Activated T-cell treated with anti-CD3 and anti-CD28 coated beads, Interleukin-2, amount 50 U/mL, for 4 hours (primary cell): ENCODE measurements around the gene HCFC2. TPM values are rescaled to one million over a fixed set of nuclear protein-coding genes. Genes with fewer than 3 reads are reported as not detected.
A peak's percentile ranks its signal among the peaks of the same experiment; 100 is the strongest.
"Not testable (repeated sequence)": the region's sequence is repeated elsewhere in the genome, so short reads cannot be mapped to it uniquely, and the experiment has no call there.

Experiments used
- ATAC-seq, 2 donors: fragments of 200-7000 bp; cut with Tn5 transposase; one replicate each; pipeline ENCODE4 v1.10.0; 2021
- DNase-seq: peaks from one replicate; pipeline ENCODE4 v3.0.0-alpha.2; 2020
- H3K27me3 Mint-ChIP-seq: one replicate; pipeline ENCODE4 v1.8.0; 2021; ENCODE audit warnings: low read depth, mixed read lengths
- H3K36me3 Mint-ChIP-seq: one replicate; pipeline ENCODE4 v1.8.0; 2022; ENCODE audit warnings: mixed read lengths; ENCODE audit not compliant: insufficient read depth
- H3K4me1 Mint-ChIP-seq: one replicate; pipeline ENCODE4 v1.8.0; 2021; ENCODE audit warnings: low read depth, mixed read lengths
- H3K4me3 Mint-ChIP-seq: one replicate; pipeline ENCODE4 v1.8.0; 2021; ENCODE audit warnings: mild to moderate bottlenecking, moderate library complexity, mixed read lengths
- H3K9me3 Mint-ChIP-seq: one replicate; pipeline ENCODE4 v1.8.0; 2021; ENCODE audit warnings: mixed read lengths
- total RNA-seq, 3 donors: library from RNA; stranded (reverse); gene quantifications; one replicate each; pipeline ENCODE4 v1.2.1, GENCODE V29; 2021

Gene HCFC2
- total RNA-seq, 3 donors from 2014 or later = 7.5 to 8.0 (median 7.6) TPM

- DNase-seq = no peak
- Mint-ChIP-seq H3K4me1 (peaks cover 19% of the 10 kb centered on the region), H3K36me3 (peaks cover 31% of the 10 kb centered on the region), H3K27me3 (no peaks in the 10 kb centered on the region), H3K4me3 (no peak overlapping the region), H3K9me3 (no peaks in the 10 kb centered on the region)
- ATAC-seq = no peak
Observed at GRCh38 chr12:104079024-104079423, 14.7 kb downstream of the HCFC2 start.

DNA sequence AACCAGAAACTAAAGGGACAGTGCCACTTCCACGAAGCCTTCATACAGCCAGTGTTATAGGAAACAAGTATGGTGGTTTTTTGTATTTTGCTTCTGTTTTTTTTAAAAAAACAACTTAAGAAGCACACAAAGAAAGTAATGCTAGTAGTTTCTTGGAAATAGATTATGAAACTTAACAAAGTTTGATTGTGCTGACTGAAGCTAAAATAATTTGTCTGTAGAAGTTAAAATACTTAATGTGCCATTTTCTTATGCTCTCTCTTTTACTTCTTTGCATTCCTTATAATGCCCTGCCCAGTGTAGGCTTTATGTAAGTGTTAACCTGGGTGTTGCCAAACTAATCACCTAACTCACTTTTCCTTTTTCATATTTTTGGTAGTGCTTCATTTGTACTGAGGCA lies 16.4 kb downstream of the HCFC2 start:
- no peak overlapping the region for H3K4me3 Mint-ChIP-seq
- ATAC-seq = no peak
- peaks cover 24% of the 10 kb centered on the region for H3K4me1 Mint-ChIP-seq
- H3K27me3 Mint-ChIP-seq = no peaks in the 10 kb centered on the region
- H3K36me3 Mint-ChIP-seq = peaks cover 35% of the 10 kb centered on the region
- H3K9me3 Mint-ChIP-seq = no peaks in the 10 kb centered on the region
- DNase-seq = no peak

- H3K4me3 Mint-ChIP-seq = no peak overlapping the region
- DNase-seq = no peak
- peaks cover 11% of the 10 kb centered on the region for H3K4me1 Mint-ChIP-seq
- peaks cover 28% of the 10 kb centered on the region for H3K36me3 Mint-ChIP-seq
- ATAC-seq = peak; percentile 95 to 97
- H3K9me3 Mint-ChIP-seq = no peaks in the 10 kb centered on the region
- H3K27me3 Mint-ChIP-seq = no peaks in the 10 kb centered on the region
Observed at GRCh38 chr12:104083769-104084475, 19.6 kb downstream of the HCFC2 start.

- Mint-ChIP-seq H3K36me3 (peaks cover 35% of the 10 kb centered on the region), H3K9me3 (no peaks in the 10 kb centered on the region), H3K4me3 (no peak overlapping the region), H3K27me3 (no peaks in the 10 kb centered on the region), H3K4me1 (no peaks in the 10 kb centered on the region)
- ATAC-seq = no peak
- DNase-seq = no peak
Observed at GRCh38 chr12:104090685-104091084, 26.4 kb downstream of the HCFC2 start.

GRCh38 chr12:104091136-104091535 lies 26.8 kb downstream of the HCFC2 start:
- no peak for ATAC-seq
- H3K4me3 Mint-ChIP-seq = no peak overlapping the region

GRCh38 chr12:104094284-104094683 lies 30.0 kb downstream of the HCFC2 start:
- Mint-ChIP-seq H3K9me3 (no peaks in the 10 kb centered on the region), H3K36me3 (peaks cover 33% of the 10 kb centered on the region), H3K4me3 (no peak overlapping the region), H3K27me3 (no peaks in the 10 kb centered on the region), H3K4me1 (no peaks in the 10 kb centered on the region)
- DNase-seq (no peak), ATAC-seq (no peak)

More at GRCh38 chr12:104091136-104091535, 26.8 kb downstream of the HCFC2 start:
- no peaks in the 10 kb centered on the region for H3K9me3 Mint-ChIP-seq
- no peak for DNase-seq
- H3K36me3 Mint-ChIP-seq = peaks cover 34% of the 10 kb centered on the region
- H3K27me3 Mint-ChIP-seq = no peaks in the 10 kb centered on the region
- no peaks in the 10 kb centered on the region for H3K4me1 Mint-ChIP-seq

- Mint-ChIP-seq H3K27me3 (no peaks in the 10 kb centered on the region), H3K36me3 (peaks cover 31% of the 10 kb centered on the region), H3K4me3 (no peak overlapping the region), H3K9me3 (no peaks in the 10 kb centered on the region), H3K4me1 (no peaks in the 10 kb centered on the region)
- ATAC-seq (no peak), DNase-seq (no peak)
Observed at GRCh38 chr12:104095289-104095688, 31.0 kb downstream of the HCFC2 start.

GRCh38 chr12:104097954-104098353 lies 33.6 kb downstream of the HCFC2 start:
- no peak for ATAC-seq
- no peaks in the 10 kb centered on the region for H3K4me1 Mint-ChIP-seq
- H3K4me3 Mint-ChIP-seq = no peak overlapping the region
- no peak for DNase-seq
- peaks cover 31% of the 10 kb centered on the region for H3K36me3 Mint-ChIP-seq
- no peaks in the 10 kb centered on the region for H3K9me3 Mint-ChIP-seq
- no peaks in the 10 kb centered on the region for H3K27me3 Mint-ChIP-seq

DNA sequence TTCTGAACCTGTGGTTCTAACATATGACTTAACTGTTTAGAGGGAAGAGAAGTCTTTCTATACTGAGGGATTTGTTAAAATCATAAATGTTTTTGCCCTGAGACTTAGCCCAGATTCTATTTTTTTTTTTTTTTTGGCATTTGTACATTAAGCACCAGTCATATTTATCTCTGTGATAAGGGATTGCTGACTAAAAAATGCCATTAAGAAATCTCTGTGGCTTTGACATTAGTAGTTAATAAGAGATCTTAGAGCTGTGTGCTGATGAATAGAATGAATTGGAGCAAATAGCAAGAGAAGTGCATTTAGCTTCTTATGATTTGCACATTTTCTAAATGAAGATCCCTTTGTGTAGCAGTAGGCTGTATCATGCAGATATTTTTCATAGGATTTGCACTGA lies 41.1 kb downstream of the HCFC2 start:
- ATAC-seq (no peak), DNase-seq (no peak)
- no peaks in the 10 kb centered on the region for H3K9me3 Mint-ChIP-seq
- H3K4me1 Mint-ChIP-seq = peaks cover 10% of the 10 kb centered on the region
- H3K4me3 Mint-ChIP-seq = no peak overlapping the region
- peaks cover 14% of the 10 kb centered on the region for H3K36me3 Mint-ChIP-seq
- no peaks in the 10 kb centered on the region for H3K27me3 Mint-ChIP-seq

GRCh38 chr12:104106965-104107364 lies 42.6 kb downstream of the HCFC2 start:
- H3K9me3 Mint-ChIP-seq = no peaks in the 10 kb centered on the region
- peaks cover 11% of the 10 kb centered on the region for H3K36me3 Mint-ChIP-seq
- ATAC-seq (no peak), DNase-seq (no peak)
- no peak overlapping the region for H3K4me3 Mint-ChIP-seq
- peaks cover 10% of the 10 kb centered on the region for H3K4me1 Mint-ChIP-seq
- H3K27me3 Mint-ChIP-seq = no peaks in the 10 kb centered on the region

DNA sequence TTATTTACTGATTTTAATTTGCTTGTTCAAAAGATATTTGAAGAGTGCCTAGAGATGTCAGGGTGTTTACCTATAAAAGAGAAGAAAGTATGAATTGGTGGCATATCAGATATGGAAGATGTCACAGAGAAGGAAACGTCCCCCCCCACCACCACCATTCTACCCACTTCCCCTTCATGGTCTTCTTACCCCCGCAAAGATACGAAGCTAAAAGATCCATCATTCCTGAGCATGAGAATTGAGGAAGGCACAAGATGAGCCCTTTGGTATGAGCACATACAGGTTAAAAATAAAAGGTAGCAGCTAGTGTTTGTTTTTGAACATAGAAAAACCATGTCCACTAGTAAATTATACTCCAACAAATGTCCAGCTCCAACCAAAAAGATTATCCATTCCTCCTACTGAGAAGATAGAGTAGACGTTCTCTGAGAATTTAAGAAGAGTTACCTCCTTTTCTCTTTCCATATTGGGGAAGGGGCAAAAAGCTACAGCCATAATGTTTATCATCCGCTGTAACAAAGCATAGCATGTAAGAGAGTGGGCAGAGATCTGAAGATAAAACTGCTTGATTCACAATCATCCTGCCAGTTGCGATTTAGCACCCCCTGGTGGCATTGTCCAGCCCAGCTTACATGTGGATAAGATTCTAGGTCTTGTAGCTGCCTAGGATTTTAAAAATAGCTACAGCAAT lies 44.6 kb downstream of the HCFC2 start:
- peak; percentile 86 for DNase-seq
- Mint-ChIP-seq H3K4me1 (peaks cover 10% of the 10 kb centered on the region), H3K27me3 (no peaks in the 10 kb centered on the region), H3K9me3 (no peaks in the 10 kb centered on the region), H3K4me3 (no peak overlapping the region), H3K36me3 (peaks cover 6% of the 10 kb centered on the region)
- ATAC-seq = peak; percentile 98 to 100

DNA sequence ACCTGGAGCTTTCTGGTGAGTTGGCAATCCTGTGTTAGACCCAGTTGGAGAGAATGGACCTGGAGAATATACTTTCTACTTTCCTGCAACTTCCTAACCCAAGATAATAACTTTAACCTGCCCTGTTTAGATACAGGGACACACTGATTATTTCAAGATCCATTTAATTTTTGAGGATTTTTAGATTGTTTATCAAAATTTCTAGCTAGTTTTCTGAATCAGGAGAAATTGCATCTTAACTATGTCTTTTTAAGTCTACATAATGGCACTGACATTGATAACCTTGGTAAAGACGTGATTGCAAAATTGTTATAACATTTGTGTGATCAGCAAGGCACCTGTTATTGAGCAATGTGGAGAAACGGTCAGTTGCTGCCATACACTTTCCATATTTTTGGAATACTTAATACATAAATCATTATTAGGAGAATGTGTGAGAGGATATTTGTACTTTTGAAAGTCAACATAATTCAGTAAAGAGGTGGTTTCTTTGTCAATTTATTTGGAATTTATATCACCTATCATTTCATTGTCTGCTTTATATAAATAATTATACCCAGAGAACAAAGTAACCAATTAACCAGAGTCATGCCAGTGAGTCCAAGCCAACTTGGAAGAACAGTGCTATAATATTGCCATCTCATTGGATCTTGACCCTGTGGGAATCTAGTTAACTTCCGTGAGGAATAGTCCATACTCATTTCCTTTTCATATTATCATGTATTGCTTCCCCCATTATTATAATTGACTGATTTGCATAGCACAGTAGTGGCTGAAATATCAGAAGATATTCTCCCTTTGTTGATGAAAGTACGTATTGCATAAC lies 45.3 kb downstream of the HCFC2 start:
- Mint-ChIP-seq H3K36me3 (peaks cover 6% of the 10 kb centered on the region), H3K4me3 (no peak overlapping the region), H3K9me3 (no peaks in the 10 kb centered on the region), H3K27me3 (no peaks in the 10 kb centered on the region), H3K4me1 (peaks cover 10% of the 10 kb centered on the region)
- ATAC-seq (no peak), DNase-seq (no peak)

DNA sequence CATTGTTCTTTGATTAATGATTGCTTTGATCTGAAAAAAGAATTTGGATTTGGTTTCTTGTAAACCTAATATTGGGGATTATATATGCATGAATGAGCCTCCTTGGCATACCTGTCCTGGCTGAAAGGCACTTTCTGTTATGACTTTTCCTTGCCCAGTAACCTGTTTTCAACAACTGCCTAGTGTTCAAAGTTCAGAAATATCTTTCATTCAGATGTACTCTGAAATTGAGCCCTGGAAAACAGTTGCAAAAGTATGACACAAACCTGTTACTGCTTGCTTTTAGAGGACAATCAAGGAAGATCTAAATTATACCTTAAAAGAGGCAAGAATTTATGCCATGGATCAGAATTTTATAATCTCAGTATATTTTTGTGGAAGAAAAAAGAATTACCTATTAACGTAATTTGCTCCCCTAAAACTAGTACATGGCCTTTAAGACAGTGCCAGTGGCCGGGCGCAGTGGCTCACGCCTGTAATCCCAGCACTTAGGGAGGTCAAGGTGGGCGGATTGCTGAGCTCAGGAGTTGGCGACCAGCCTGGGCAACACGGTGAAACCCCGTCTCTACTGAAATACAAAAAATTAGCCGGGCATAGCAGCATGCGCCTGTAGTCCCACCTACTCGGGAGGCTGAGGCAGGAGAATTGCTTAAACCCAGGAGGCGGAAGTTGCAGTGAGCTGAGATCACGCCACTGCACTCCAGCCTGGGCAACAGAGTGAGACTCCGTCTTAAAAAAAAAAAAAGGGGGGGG lies 50.7 kb downstream of the HCFC2 start:
- not testable (repeated sequence) for H3K27me3 Mint-ChIP-seq, DNase-seq, H3K9me3 Mint-ChIP-seq, H3K4me3 Mint-ChIP-seq, ATAC-seq, H3K4me1 Mint-ChIP-seq
- H3K36me3 Mint-ChIP-seq = peaks cover 14% of the 10 kb centered on the region

DNA sequence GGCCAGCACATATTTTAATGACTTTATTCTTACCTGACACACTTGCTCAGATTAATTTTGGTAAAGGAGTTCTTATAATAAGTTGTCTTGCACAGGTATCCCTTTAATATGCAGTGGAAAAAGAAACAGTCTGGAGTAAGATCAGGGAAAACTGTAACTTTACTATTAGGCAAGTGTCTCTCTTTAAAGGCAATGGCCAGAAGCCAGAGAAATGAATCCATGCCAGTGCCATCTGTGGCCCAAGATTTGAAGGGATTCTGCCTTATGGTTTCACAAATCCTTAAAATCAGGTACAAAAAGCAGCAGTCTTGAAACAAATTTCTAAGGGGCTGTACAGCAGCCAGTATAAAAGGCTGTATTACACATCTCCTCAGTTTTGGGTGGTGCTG lies 51.2 kb downstream of the HCFC2 start:
- no peak for ATAC-seq
- H3K27me3 Mint-ChIP-seq = no peaks in the 10 kb centered on the region
- no peaks in the 10 kb centered on the region for H3K4me1 Mint-ChIP-seq
- H3K36me3 Mint-ChIP-seq = peaks cover 17% of the 10 kb centered on the region
- no peak for DNase-seq
- no peaks in the 10 kb centered on the region for H3K9me3 Mint-ChIP-seq
- H3K4me3 Mint-ChIP-seq = no peak overlapping the region
